Esophagus squamous epithelium (tissue), 5 donors: ENCODE results near the gene ATP8B1. TPM values are rescaled to one million over a fixed set of nuclear protein-coding genes. Genes with fewer than 3 reads are reported as not detected.
"Not testable (repeated sequence)": the region's sequence is repeated elsewhere in the genome, so short reads cannot be mapped to it uniquely, and the experiment has no call there.

ENCODE experiments used
- DNase-seq: peaks from one replicate; lab custom pipeline; 2025; lab: John Stamatoyannopoulos, UW
- H3K27ac ChIP-seq, 4 donors: fragments of 200-600 bp; sonication (generic); one replicate each; pipeline ENCODE4 v1.5.1; 2016 to 2019; ENCODE audit warnings: mild to moderate bottlenecking in 1 of 4
- H3K27me3 ChIP-seq, 4 donors: fragments of 200-600 bp; sonication (generic); 1 replicate in 3 of 4; 2 replicates in 1 of 4; pipeline versions ENCODE4 v1.5.1 to v1.6.0; 2017 to 2021; ENCODE audit warnings: antibody characterized with exemption in 1 of 4
- H3K36me3 ChIP-seq, 3 donors: fragments of 200-600 bp; sonication (generic); one replicate each; pipeline ENCODE4 v1.5.1; 2016 to 2019
- H3K4me1 ChIP-seq, 3 donors: fragments of 200-600 bp; sonication (generic); one replicate each; pipeline ENCODE4 v1.5.1; 2017 to 2019
- H3K4me3 ChIP-seq, 4 donors: fragments of 200-600 bp; sonication (generic); 1 replicate in 3 of 4; 2 replicates in 1 of 4; pipeline ENCODE4 v1.5.1; 2016 to 2019; ENCODE audit warnings: mild to moderate bottlenecking in 2 of 4, moderate library complexity in 1 of 4
- H3K9me3 ChIP-seq, 3 donors: fragments of 200-600 bp; sonication (generic); one replicate each; pipeline ENCODE4 v1.5.1; 2016 to 2019
- CTCF ChIP-seq, 6 experiments: fragments of 450-650 bp in 4 of 6; fragments of 200-600 bp in 2 of 6; sonication (generic) in 2 of 6; IDR thresholded peaks; one replicate each; pipeline ENCODE4 v1.5.1; 2016 to 2019; ENCODE audit warnings: antibody characterized with exemption in 6 of 6, mild to moderate bottlenecking in 4 of 6, moderate library complexity in 4 of 6
- POLR2A ChIP-seq, 4 donors: fragments of 450-650 bp; IDR thresholded peaks; one replicate each; pipeline ENCODE4 v1.6.1; 2017; ENCODE audit warnings: antibody characterized with exemption in 4 of 4, mild to moderate bottlenecking in 4 of 4, moderate library complexity in 3 of 4
- WGBS, 2 donors: methylation state at CpG; one replicate each; pipeline ENCODE4 v1.1.5; 2018; 5-methylcytosine and 5-hydroxymethylcytosine counted together
- intact Hi-C: fragments of 100-400 bp; cut with DNase I; formaldehyde crosslinking; loops from one replicate; pipeline ENCODE4 v1.15.0; 2022
- total RNA-seq, 4 donors: library from RNA; depleted of rRNA; stranded (reverse); fragments of >200 nt; gene quantifications; one replicate each; pipeline ENCODE4 v1.1.0, GENCODE V29; 2016
- donor health status: DM: yes; HTN: yes; CAD: no.

Gene ATP8B1
- total RNA-seq, 4 donors from 2014 or later: 20.2 to 39.1 (median 35.6) TPM

DNA sequence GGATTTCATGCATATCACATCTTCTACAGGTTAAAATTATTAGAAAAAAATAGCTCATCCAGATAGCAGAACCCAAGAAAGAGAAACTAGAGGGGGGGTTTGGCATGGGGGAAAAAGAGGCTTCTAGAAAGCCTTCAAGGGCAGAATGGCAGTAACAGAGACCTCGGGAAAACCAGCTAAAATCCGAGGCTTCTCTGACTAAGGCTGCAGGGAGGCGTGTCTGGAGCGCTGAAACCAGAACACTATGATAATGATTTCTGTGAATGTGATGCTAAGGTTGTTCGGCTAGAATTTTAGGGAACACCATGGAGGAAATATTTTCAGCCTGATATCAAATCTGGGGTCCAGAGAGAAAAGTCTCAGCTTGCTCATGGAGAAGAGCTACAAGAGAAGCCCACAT, 73.0 kb downstream of the ATP8B1 start:
- WGBS, 2 donors: 37 to 57% methylated on average over 5 of the region's 5 CpGs
- Histone ChIP-seq H3K36me3 (peaks cover 0 to 28% (median 0%) of the 10 kb centered on the region in 3 donors), H3K27me3 (no peaks in the 10 kb centered on the region), H3K9me3 (peaks cover 0 to 9% (median 0%) of the 10 kb centered on the region in 3 donors), H3K4me3 (no peak overlapping the region), H3K27ac (peak overlapping the region; percentile 19 to 86 (median 77)), H3K4me1 (peaks cover 6 to 44% (median 17%) of the 10 kb centered on the region in 3 donors)
- intact Hi-C loops: loop anchor here (10.0 kb wide), 1 partner anchor 75 kb away; the partner anchor contains the start of gene ATP8B1
- TF ChIP-seq CTCF (IDR thresholded peaks at IDR 0.05): no peak
- TF ChIP-seq POLR2A (IDR thresholded peaks at IDR 0.05): no peak
- no peak for DNase-seq

DNA sequence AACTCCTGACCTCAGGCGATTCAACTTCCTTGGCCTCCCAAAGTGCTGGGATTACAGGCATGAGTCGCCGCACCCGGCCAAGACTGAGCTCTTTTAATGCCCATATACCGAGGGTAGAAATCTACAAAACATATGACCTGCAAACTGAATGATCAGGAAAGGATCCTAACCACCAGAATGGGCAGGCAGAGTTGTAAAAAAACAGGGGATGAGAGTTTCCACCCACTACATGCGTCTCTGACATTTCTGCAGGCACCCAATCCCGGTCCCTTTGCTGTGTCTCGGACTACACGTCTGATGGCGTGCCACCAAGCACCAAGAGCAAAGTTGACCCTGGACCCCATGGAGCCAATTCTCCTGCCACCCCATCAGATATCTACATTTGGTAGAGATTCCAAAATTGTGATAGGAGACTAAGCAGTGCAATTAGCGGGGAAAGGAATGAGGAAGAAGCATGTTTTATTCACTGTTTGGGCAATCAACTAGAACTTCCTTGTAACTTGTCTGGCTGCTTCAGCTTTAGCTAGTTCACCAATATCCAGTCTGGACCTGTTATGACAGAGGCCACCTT, 74.1 kb downstream of the ATP8B1 start:
- no peak for DNase-seq
- intact Hi-C loops: no loop called here
- Histone ChIP-seq H3K36me3 (peaks cover 0 to 29% (median 0%) of the 10 kb centered on the region in 3 donors), H3K4me3 (peak overlapping the region in 2 of 4 donors; percentile 16 to 28), H3K27me3 (no peaks in the 10 kb centered on the region), H3K9me3 (peaks cover 0 to 10% (median 0%) of the 10 kb centered on the region in 3 donors), H3K4me1 (peaks cover 6 to 44% (median 17%) of the 10 kb centered on the region in 3 donors), H3K27ac (peak overlapping the region; percentile 73 to 86 (median 78))
- TF ChIP-seq POLR2A (IDR thresholded peaks at IDR 0.05): no peak
- no peak for TF ChIP-seq CTCF (IDR thresholded peaks at IDR 0.05)
- 12 to 33% methylated on average over 9 to 11 of the region's 11 CpGs for WGBS, 2 donors

DNA sequence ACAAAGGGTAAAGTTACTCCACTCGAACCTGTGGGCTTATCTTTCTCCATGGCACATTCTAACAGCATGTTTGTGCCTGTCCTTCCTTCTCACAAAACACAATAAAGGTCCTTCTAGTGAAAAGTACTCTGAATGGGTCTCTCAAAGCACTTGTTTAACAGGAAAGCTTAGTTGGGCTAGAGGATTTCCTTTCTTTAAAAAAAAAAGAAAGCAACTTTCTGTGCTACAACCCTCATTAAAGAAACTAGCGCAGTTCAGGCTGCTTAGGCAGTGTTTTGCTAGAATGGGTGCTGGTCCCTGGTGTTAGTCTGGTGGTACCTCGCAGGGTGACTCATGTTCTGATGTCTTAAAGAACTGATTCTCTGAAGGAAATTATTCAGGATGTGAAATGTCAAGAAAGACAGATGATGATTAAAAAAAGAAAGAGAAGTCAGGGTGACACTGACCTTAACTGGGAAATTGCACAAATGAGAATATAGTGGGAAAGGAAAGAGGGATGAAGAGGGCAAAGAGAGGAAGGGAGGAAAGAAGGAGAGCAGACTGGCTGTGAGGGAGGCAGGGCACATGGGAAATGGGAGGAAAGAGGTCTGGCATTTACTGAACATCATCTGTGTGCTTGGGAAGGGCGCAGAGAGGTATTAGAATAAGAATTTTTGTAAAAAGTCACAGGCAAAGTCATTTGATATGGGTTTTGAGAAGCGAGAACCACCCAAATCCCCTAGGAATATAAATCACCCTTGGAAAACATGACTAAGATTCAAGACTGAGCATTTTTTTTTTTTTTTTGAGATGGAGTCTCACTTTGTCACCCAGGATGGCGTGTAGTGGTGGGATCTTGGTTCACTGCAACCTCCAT, 74.9 kb downstream of the ATP8B1 start:
- no peak for DNase-seq
- Histone ChIP-seq H3K27me3 (no peaks in the 10 kb centered on the region), H3K27ac (peak overlapping the region; percentile 73 to 86 (median 78)), H3K9me3 (peaks cover 0 to 10% (median 0%) of the 10 kb centered on the region in 3 donors), H3K4me3 (no peak overlapping the region), H3K4me1 (peaks cover 6 to 44% (median 17%) of the 10 kb centered on the region in 3 donors), H3K36me3 (peaks cover 0 to 29% (median 0%) of the 10 kb centered on the region in 3 donors)
- 24 to 35% methylated on average over 6 of the region's 6 CpGs for WGBS, 2 donors
- TF ChIP-seq CTCF (IDR thresholded peaks at IDR 0.05): no peak
- no peak for TF ChIP-seq POLR2A (IDR thresholded peaks at IDR 0.05)
- intact Hi-C loops: no loop called here

DNA sequence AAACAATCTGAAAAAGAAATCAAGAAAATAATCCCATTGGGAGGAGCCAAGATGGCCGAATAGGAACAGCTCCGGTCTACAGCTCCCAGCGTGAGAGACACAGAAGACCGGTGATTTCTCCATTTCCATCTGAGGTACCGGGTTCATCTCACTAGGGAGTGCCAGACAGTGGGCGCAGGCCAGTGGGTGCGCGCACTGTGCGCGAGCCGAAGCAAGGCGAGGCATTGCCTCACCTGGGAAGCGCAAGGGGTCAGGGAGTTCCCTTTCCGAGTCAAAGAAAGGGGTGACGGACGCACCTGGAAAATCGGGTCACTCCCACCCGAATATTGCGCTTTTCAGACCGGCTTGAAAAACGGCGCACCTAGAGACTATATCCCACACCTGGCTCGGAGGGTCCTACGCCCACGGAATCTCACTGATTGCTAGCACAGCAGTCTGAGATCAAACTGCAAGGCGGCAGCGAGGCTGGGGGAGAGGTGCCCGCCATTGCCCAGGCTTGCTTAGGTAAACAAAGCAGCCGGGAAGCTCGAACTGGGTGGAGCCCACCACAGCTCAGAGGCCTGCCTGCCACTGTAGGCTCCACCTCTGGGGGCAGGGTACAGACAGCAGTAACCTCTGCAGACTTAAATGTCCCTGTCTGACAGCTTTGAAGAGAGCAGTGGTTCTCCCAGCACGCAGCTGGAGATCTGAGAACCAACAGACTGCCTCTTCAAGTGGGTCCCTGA, 83.7 kb downstream of the ATP8B1 start:
- intact Hi-C loops: not testable (repeated sequence)
- WGBS, 2 donors: 65 to 80% methylated on average over 9 to 14 of the region's 31 CpGs

More for the DNA sequence above, 83.7 kb downstream of the ATP8B1 start:
- not testable (repeated sequence) for DNase-seq, H3K9me3 ChIP-seq, H3K36me3 ChIP-seq, H3K27me3 ChIP-seq
- Histone ChIP-seq H3K27ac (peak overlapping the region in 2 of 4 donors; percentile 39 to 42), H3K4me3 (peak overlapping the region in 1 of 4 donors; percentile 23), H3K4me1 (peaks cover 0 to 21% (median 7%) of the 10 kb centered on the region in 3 donors)
- TF ChIP-seq CTCF (IDR thresholded peaks at IDR 0.05): peak in 1 of 6 experiments; percentile 35
